ENCODE results near the gene BMP2K.

BMP2K gene

DNA sequence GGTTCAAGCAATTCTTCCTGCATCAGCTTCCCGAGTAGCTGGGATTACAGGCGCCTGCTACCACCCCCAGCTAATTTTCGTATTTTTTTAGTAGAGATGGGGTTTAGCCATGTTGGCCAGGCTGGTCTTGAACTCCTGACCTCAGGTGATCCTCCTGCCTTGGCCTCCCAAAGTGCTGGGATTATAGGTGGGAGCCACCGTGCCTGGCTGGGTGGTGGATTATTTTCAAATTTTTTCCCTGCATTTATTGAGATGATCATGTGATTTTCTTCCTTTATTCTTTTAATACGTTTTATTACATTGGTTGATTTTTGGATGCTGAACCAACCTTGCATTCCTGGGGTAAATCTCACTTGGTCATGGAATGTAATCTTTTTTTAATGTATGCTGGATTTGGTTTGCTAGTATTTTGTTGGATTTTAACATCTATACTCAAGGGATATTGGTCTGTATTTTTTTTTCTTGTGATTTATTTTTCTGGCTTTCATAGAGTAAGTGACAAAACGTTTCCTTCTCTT, 30.9 kb downstream of the BMP2K start:
- no peak for ATAC-seq
- TF ChIP-seq ZFP30 (CRISPR knock-in tag; IDR thresholded peaks at IDR 0.05) (no peak), SNAI2 (CRISPR knock-in tag; IDR thresholded peaks at IDR 0.05) (no peak), GLIS3 (CRISPR knock-in tag; IDR thresholded peaks at IDR 0.05) (no peak), ARNTL (CRISPR knock-in tag; IDR thresholded peaks at IDR 0.05; ENCODE audit: borderline replicate concordance, low read depth) (no peak), BACH2 (CRISPR knock-in tag; IDR thresholded peaks at IDR 0.05; ENCODE audit: borderline replicate concordance) (no peak), RARB (CRISPR knock-in tag; IDR thresholded peaks at IDR 0.05) (no peak), PATZ1 (CRISPR knock-in tag; IDR thresholded peaks at IDR 0.05; ENCODE audit: borderline replicate concordance) (no peak), CSDC2 (CRISPR knock-in tag; IDR thresholded peaks at IDR 0.05) (no peak), ZFP3 (CRISPR knock-in tag; IDR thresholded peaks at IDR 0.05) (no peak), TOX (CRISPR knock-in tag; IDR thresholded peaks at IDR 0.05; ENCODE audit: borderline replicate concordance) (no peak), PPARA (CRISPR knock-in tag; IDR thresholded peaks at IDR 0.05; ENCODE audit: borderline replicate concordance) (no peak), TCF4 (CRISPR knock-in tag; IDR thresholded peaks at IDR 0.05; ENCODE audit: borderline replicate concordance) (no peak), ZNF565 (CRISPR knock-in tag; conservative IDR thresholded peaks at IDR 0.05; ENCODE audit: low read depth) (no peak), ZC3H10 (CRISPR knock-in tag; IDR thresholded peaks at IDR 0.05) (no peak)
- TF ChIP-seq, protein P1, sequence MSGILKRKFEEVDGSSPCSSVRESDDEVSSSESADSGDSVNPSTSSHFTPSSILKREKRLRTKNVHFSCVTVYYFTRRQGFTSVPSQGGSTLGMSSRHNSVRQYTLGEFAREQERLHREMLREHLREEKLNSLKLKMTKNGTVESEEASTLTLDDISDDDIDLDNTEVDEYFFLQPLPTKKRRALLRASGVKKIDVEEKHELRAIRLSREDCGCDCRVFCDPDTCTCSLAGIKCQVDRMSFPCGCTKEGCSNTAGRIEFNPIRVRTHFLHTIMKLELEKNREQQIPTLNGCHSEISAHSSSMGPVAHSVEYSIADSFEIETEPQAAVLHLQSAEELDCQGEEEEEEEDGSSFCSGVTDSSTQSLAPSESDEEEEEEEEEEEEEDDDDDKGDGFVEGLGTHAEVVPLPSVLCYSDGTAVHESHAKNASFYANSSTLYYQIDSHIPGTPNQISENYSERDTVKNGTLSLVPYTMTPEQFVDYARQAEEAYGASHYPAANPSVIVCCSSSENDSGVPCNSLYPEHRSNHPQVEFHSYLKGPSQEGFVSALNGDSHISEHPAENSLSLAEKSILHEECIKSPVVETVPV (CRISPR knock-in tag; IDR thresholded peaks at IDR 0.05) = no peak

DNA sequence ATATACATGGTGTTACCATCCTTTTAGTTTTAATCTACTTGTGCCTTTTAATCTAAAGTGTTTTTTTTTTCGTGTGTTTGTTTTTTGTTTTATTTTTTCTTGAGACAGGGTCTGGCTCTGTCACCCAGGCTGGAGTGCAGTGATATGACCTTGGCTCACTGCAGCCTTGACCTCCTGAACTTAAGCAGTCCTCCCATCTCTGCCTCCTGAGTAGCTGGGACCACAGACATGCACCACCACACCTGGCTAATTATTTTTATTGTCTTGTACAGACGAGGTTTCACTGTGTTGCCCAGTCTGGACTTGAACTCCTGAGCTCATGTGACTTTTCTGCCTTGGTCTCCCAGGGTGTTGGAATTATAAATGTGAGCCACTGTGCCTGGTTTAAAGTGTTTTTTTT, 33.1 kb downstream of the BMP2K start:
- ATAC-seq = no peak
- no peak for TF ChIP-seq CREB5 (CRISPR knock-in tag; IDR thresholded peaks at IDR 0.05; ENCODE audit: low read depth)
- no peak for TF ChIP-seq ZFP30 (CRISPR knock-in tag; IDR thresholded peaks at IDR 0.05)
- TF ChIP-seq, protein P1 (CRISPR knock-in tag; IDR thresholded peaks at IDR 0.05) = no peak
- TF ChIP-seq, protein P2, sequence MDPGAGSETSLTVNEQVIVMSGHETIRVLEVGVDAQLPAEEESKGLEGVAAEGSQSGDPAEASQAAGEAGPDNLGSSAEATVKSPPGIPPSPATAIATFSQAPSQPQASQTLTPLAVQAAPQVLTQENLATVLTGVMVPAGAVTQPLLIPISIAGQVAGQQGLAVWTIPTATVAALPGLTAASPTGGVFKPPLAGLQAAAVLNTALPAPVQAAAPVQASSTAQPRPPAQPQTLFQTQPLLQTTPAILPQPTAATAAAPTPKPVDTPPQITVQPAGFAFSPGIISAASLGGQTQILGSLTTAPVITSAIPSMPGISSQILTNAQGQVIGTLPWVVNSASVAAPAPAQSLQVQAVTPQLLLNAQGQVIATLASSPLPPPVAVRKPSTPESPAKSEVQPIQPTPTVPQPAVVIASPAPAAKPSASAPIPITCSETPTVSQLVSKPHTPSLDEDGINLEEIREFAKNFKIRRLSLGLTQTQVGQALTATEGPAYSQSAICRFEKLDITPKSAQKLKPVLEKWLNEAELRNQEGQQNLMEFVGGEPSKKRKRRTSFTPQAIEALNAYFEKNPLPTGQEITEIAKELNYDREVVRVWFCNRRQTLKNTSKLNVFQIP (CRISPR knock-in tag; IDR thresholded peaks at IDR 0.05; ENCODE audit: borderline replicate concordance, low read depth) = no peak
- no peak for TF ChIP-seq ZNF565 (CRISPR knock-in tag; conservative IDR thresholded peaks at IDR 0.05; ENCODE audit: low read depth)
- TF ChIP-seq ISL1 (CRISPR knock-in tag; IDR thresholded peaks at IDR 0.05) = no peak
- no peak for TF ChIP-seq GLIS3 (CRISPR knock-in tag; IDR thresholded peaks at IDR 0.05)
- no peak for TF ChIP-seq PATZ1 (CRISPR knock-in tag; IDR thresholded peaks at IDR 0.05; ENCODE audit: borderline replicate concordance)
- no peak for TF ChIP-seq PPARA (CRISPR knock-in tag; IDR thresholded peaks at IDR 0.05; ENCODE audit: borderline replicate concordance)
- TF ChIP-seq TOX (CRISPR knock-in tag; IDR thresholded peaks at IDR 0.05; ENCODE audit: borderline replicate concordance) = no peak
- TF ChIP-seq ARNTL (CRISPR knock-in tag; IDR thresholded peaks at IDR 0.05; ENCODE audit: borderline replicate concordance, low read depth) = no peak
- TF ChIP-seq ZFP3 (CRISPR knock-in tag; IDR thresholded peaks at IDR 0.05) = no peak
- TF ChIP-seq ZNF8 (CRISPR knock-in tag; IDR thresholded peaks at IDR 0.05) = no peak
- TF ChIP-seq TSHZ2 (CRISPR knock-in tag; IDR thresholded peaks at IDR 0.05) = no peak
- no peak for TF ChIP-seq BACH2 (CRISPR knock-in tag; IDR thresholded peaks at IDR 0.05; ENCODE audit: borderline replicate concordance)
- TF ChIP-seq OSR1 (CRISPR knock-in tag; IDR thresholded peaks at IDR 0.05) = no peak
- no peak for TF ChIP-seq SNAI2 (CRISPR knock-in tag; IDR thresholded peaks at IDR 0.05)
- no peak for TF ChIP-seq ZNF70 (CRISPR knock-in tag; IDR thresholded peaks at IDR 0.05)
- TF ChIP-seq CSDC2 (CRISPR knock-in tag; IDR thresholded peaks at IDR 0.05) = no peak
- TF ChIP-seq ZC3H10 (CRISPR knock-in tag; IDR thresholded peaks at IDR 0.05) = no peak

Measured in SK-N-SH treated with all-trans-retinoic acid at 6 μM for 48 hours (cell line).